ENCODE measurements around the gene RNF144A.

GRCh38 chr2:7089284-7089683 lies 172.1 kb downstream of the RNF144A start:
- TF ChIP-seq CTCF (IDR thresholded peaks at IDR 0.05) (no peak), POLR2A (IDR thresholded peaks at IDR 0.05) (no peak)

Data from body of pancreas (tissue), 4 donors.